Spleen (tissue), 11 donors: ENCODE results near the gene PPIL4. TPM values are rescaled to one million over a fixed set of nuclear protein-coding genes. Genes with fewer than 3 reads are reported as not detected.
A peak's percentile ranks its signal among the peaks of the same experiment; 100 is the strongest.

Source experiments
- DNase-seq: peaks from one replicate; pipeline ENCODE4 v3.0.0-alpha.2; 2020
- H3K27ac ChIP-seq, 8 donors: fragments of 200-600 bp; sonication (generic) in 7 of 8; 1 replicate in 4 of 8; 2 replicates in 4 of 8; pipeline versions ENCODE4 v1.5.0 to v1.8.0; 2016 to 2021; ENCODE audit warnings: inconsistent platforms in 4 of 8, mild to moderate bottlenecking in 4 of 8, moderate library complexity in 1 of 8
- H3K27me3 ChIP-seq, 7 donors: fragments of 200-600 bp; sonication (generic) in 6 of 7; replicated peaks in 1 of 7; 1 replicate in 4 of 7; 2 replicates in 3 of 7; pipeline versions ENCODE4 v1.5.0 to v1.8.0; 2016 to 2021; ENCODE audit warnings: inconsistent platforms in 3 of 7, mild to moderate bottlenecking in 1 of 7
- H3K36me3 ChIP-seq, 6 donors: fragments of 200-600 bp; sonication (generic) in 5 of 6; 1 replicate in 4 of 6; 2 replicates in 2 of 6; pipeline versions ENCODE4 v1.5.0 to v1.8.0; 2016 to 2021; ENCODE audit warnings: inconsistent platforms in 2 of 6
- H3K4me1 ChIP-seq, 6 donors: fragments of 200-600 bp; sonication (generic) in 5 of 6; 1 replicate in 3 of 6; 2 replicates in 3 of 6; pipeline versions ENCODE4 v1.5.0 to v1.8.0; 2016 to 2021; ENCODE audit warnings: inconsistent platforms in 3 of 6
- H3K4me3 ChIP-seq, 8 donors: fragments of 200-600 bp; sonication (generic) in 7 of 8; 1 replicate in 4 of 8; 2 replicates in 4 of 8; pipeline versions ENCODE4 v1.5.0 to v1.8.0; 2016 to 2021; ENCODE audit warnings: inconsistent platforms in 4 of 8, mild to moderate bottlenecking in 4 of 8, moderate library complexity in 2 of 8
- H3K9me3 ChIP-seq, 8 donors: fragments of 200-600 bp; sonication (generic) in 7 of 8; 1 replicate in 4 of 8; 2 replicates in 4 of 8; pipeline versions ENCODE4 v1.5.0 to v1.8.0; 2016 to 2021; ENCODE audit warnings: inconsistent platforms in 4 of 8
- CTCF ChIP-seq, 11 experiments: fragments of 200-600 bp in 7 of 11; fragments of 450-650 bp in 4 of 11; sonication (generic) in 4 of 11; IDR thresholded peaks in 8 of 11; conservative IDR thresholded peaks in 3 of 11; 1 replicate in 7 of 11; 2 replicates in 4 of 11; pipeline versions ENCODE4 v1.4.0 to v1.8.0; 2016 to 2021; ENCODE audit warnings: antibody characterized with exemption in 11 of 11, inconsistent platforms in 4 of 11, mild to moderate bottlenecking in 1 of 11
- POLR2A ChIP-seq, 3 donors: fragments of 450-650 bp; IDR thresholded peaks; one replicate each; pipeline ENCODE4 v1.5.1; 2017; ENCODE audit warnings: antibody characterized with exemption in 3 of 3, mild to moderate bottlenecking in 1 of 3
- POLR2AphosphoS5 ChIP-seq, 3 donors: sonication (generic); formaldehyde crosslinking; IDR thresholded peaks; one replicate each; pipeline ENCODE4 v1.5.1; 2017; ENCODE audit warnings: antibody characterized with exemption in 3 of 3
- WGBS, 5 donors: extraction: QIAGEN DNeasy Blood & Tissue Kit in 3 of 5; methylation state at CpG; one replicate each; pipeline versions ENCODE4 v1.1.5 to v1.1.7; 2013 to 2018; 5-methylcytosine and 5-hydroxymethylcytosine counted together
- intact Hi-C: fragments of 100-400 bp; cut with DNase I; formaldehyde crosslinking; loops from one replicate; pipeline ENCODE4 v1.15.0; 2023; ENCODE audit warnings: low total_unique reads
- polyA plus RNA-seq, 3 donors: library from polyadenylated mRNA; stranded (reverse); fragments of 200-250 nt; gene quantifications; one replicate each; pipeline ENCODE4 v1.2.1, GENCODE V29; 2013
- total RNA-seq, 7 donors: library from RNA; depleted of rRNA in 3 of 7; stranded (reverse); fragments of >200 nt in 3 of 7; fragmentation: NEBNext Ultra II Directional in 4 of 7; extraction: Animal tissue kit (Norgen Biotek cat#: 25700) in 4 of 7; gene quantifications; one replicate each; pipeline versions ENCODE4 v1.1.0 to v1.2.1, GENCODE V29; 2016 to 2021
- donor health status: healthy with polysubstance abuse.
- donor health status: DM: no; HTN: no; CAD: no; lungs with moderate emphysema.
- donor health status: DM: no; HTN: no; CAD: no.
- donor health status: Bipolar disorder and iron deficiency.
- donor health status: healthy.
- donor health status: DM: no; HTN: no; CAD: no.
- donor health status: DM: yes; HTN: yes; CAD: no.

Gene PPIL4
- total and polyA plus RNA-seq, 10 donors = 14.7 to 36.8 (median 26.4) TPM

GRCh38 chr6:149493761-149494320, 52.0 kb downstream of the PPIL4 start:
- peaks cover 0 to 38% (median 9%) of the 10 kb centered on the region in 6 donors for H3K4me1 ChIP-seq
- TF ChIP-seq POLR2A (IDR thresholded peaks at IDR 0.05) (no peak), POLR2AphosphoS5 (IDR thresholded peaks at IDR 0.05) (no peak), CTCF (IDR thresholded peaks at IDR 0.05 in 8 of 11, conservative IDR thresholded peaks at IDR 0.05 in 3 of 11) (no peak)
- 76 to 90% (median 81%) methylated on average over 7 of the region's 7 CpGs for WGBS, 5 donors
- H3K36me3 ChIP-seq = no peaks in the 10 kb centered on the region
- no peaks in the 10 kb centered on the region for H3K27me3 ChIP-seq
- no peak for DNase-seq
- no peak overlapping the region for H3K27ac ChIP-seq
- H3K4me3 ChIP-seq = no peak overlapping the region
- no peaks in the 10 kb centered on the region for H3K9me3 ChIP-seq
- intact Hi-C loops = no loop called here

GRCh38 chr6:149492798-149493343, 53.0 kb downstream of the PPIL4 start:
- Histone ChIP-seq H3K36me3 (no peaks in the 10 kb centered on the region), H3K9me3 (no peaks in the 10 kb centered on the region), H3K27ac (no peak overlapping the region), H3K4me3 (no peak overlapping the region), H3K4me1 (peaks cover 0 to 43% (median 12%) of the 10 kb centered on the region in 6 donors), H3K27me3 (no peaks in the 10 kb centered on the region)
- WGBS, 5 donors = 83 to 91% (median 87%) methylated on average over 4 of the region's 4 CpGs
- intact Hi-C loops = no loop called here
- no peak for DNase-seq
- TF ChIP-seq CTCF (IDR thresholded peaks at IDR 0.05 in 8 of 11, conservative IDR thresholded peaks at IDR 0.05 in 3 of 11) (no peak), POLR2AphosphoS5 (IDR thresholded peaks at IDR 0.05) (no peak), POLR2A (IDR thresholded peaks at IDR 0.05) (no peak)

GRCh38 chr6:149489967-149490366, 55.9 kb downstream of the PPIL4 start:
- Histone ChIP-seq H3K4me3 (no peak overlapping the region), H3K4me1 (peaks cover 13 to 47% (median 20%) of the 10 kb centered on the region in 6 donors), H3K27ac (no peak overlapping the region), H3K36me3 (no peaks in the 10 kb centered on the region), H3K27me3 (no peaks in the 10 kb centered on the region), H3K9me3 (no peaks in the 10 kb centered on the region)
- TF ChIP-seq POLR2A (IDR thresholded peaks at IDR 0.05) = no peak
- 72 to 92% (median 88%) methylated on average over 4 of the region's 4 CpGs for WGBS, 5 donors
- DNase-seq = no peak
- intact Hi-C loops = no loop called here

- H3K27ac ChIP-seq = peak overlapping the region in 3 of 8 donors; percentile 50 to 56 (median 51)
- peaks cover 17 to 47% (median 29%) of the 10 kb centered on the region in 6 donors for H3K4me1 ChIP-seq
- no peak overlapping the region for H3K4me3 ChIP-seq
- 25 to 82% (median 46%) methylated on average over 3 of the region's 3 CpGs for WGBS, 5 donors
- TF ChIP-seq POLR2A (IDR thresholded peaks at IDR 0.05) = no peak
- no peak for TF ChIP-seq POLR2AphosphoS5 (IDR thresholded peaks at IDR 0.05)
- TF ChIP-seq CTCF (IDR thresholded peaks at IDR 0.05 in 8 of 11, conservative IDR thresholded peaks at IDR 0.05 in 3 of 11) = no peak
- no peaks in the 10 kb centered on the region for H3K36me3 ChIP-seq
- no peaks in the 10 kb centered on the region for H3K27me3 ChIP-seq
- no peak for DNase-seq
- no peaks in the 10 kb centered on the region for H3K9me3 ChIP-seq
- intact Hi-C loops = no loop called here
Measured at GRCh38 chr6:149488815-149489214, 57.0 kb downstream of the PPIL4 start.
